HCT116 (cell line): ENCODE data around the gene CORO2B.

Source experiments
- EZH2phosphoT487 ChIP-seq: fragments of 200-600 bp; IDR thresholded peaks from 2 replicates; pipeline ENCODE4 v1.6.1; 2018; ENCODE audit warnings: antibody characterized with exemption, borderline replicate concordance
- FOSL1 ChIP-seq: IDR thresholded peaks from 2 replicates; pipeline ENCODE4 v1.6.1; 2012; ENCODE audit warnings: low read depth
- POLR2A ChIP-seq: IDR thresholded peaks from 2 replicates; pipeline ENCODE4 v1.7.0; 2011; ENCODE audit warnings: borderline replicate concordance; ENCODE audit not compliant: insufficient read depth, insufficient read length; ENCODE audit errors: extremely low read depth
- SP1 ChIP-seq: IDR thresholded peaks from 2 replicates; pipeline ENCODE4 v1.6.1; 2012; ENCODE audit warnings: low read depth
- SRF ChIP-seq: IDR thresholded peaks from 2 replicates; pipeline ENCODE4 v1.6.1; 2012; ENCODE audit warnings: low read depth
- YY1 ChIP-seq: IDR thresholded peaks from 2 replicates; pipeline ENCODE4 v1.6.1; 2011; ENCODE audit warnings: low read length, low read depth, moderate library complexity, mild to moderate bottlenecking; ENCODE audit not compliant: insufficient replicate concordance; ENCODE audit errors: extremely low read depth
- TF ChIP-seq, protein P1 (sequence below), 3 experiments: fragments of 200-600 bp in 1 of 3; sonication (generic) in 1 of 3; IDR thresholded peaks in 2 of 3; conservative IDR thresholded peaks in 1 of 3; 2 replicates each; pipeline ENCODE4 v1.5.1; 2012 to 2017; ENCODE audit warnings: low read depth in 2 of 3, low read length in 2 of 3, antibody characterized with exemption in 1 of 3, borderline replicate concordance in 1 of 3, control low read depth in 1 of 3, mild to moderate bottlenecking in 1 of 3, mixed read lengths in 1 of 3, mixed run types in 1 of 3, moderate library complexity in 1 of 3; ENCODE audit not compliant: insufficient read depth in 1 of 3
- TF ChIP-seq, protein P2 (sequence below): IDR thresholded peaks from 2 replicates; pipeline ENCODE4 v1.6.1; 2012
- TF ChIP-seq, protein P3 (sequence below): IDR thresholded peaks from 2 replicates; pipeline ENCODE4 v1.6.1; 2012

DNA sequence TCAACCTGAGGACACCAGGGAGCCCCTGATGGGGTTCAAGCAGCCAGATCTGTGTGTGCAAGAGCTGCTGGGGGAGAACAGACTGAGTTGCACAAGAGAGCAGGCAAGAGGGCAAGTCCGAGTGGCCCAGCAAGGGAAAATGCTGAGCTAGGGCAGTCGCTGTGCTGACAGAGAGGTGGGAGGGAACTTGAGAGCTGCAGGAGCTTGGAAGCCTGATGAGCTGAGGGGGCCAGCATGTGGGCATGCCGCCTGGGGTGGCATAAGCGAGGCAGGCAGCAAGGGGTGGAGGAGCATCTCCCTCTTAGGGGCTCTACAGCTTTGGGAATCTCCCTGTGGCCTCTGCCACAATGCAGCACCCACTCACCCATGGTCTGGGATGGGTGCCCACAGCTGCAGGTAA lies 4.7 kb upstream of the CORO2B start:
- TF ChIP-seq, protein P1, sequence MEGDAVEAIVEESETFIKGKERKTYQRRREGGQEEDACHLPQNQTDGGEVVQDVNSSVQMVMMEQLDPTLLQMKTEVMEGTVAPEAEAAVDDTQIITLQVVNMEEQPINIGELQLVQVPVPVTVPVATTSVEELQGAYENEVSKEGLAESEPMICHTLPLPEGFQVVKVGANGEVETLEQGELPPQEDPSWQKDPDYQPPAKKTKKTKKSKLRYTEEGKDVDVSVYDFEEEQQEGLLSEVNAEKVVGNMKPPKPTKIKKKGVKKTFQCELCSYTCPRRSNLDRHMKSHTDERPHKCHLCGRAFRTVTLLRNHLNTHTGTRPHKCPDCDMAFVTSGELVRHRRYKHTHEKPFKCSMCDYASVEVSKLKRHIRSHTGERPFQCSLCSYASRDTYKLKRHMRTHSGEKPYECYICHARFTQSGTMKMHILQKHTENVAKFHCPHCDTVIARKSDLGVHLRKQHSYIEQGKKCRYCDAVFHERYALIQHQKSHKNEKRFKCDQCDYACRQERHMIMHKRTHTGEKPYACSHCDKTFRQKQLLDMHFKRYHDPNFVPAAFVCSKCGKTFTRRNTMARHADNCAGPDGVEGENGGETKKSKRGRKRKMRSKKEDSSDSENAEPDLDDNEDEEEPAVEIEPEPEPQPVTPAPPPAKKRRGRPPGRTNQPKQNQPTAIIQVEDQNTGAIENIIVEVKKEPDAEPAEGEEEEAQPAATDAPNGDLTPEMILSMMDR (IDR thresholded peaks at IDR 0.05 in 2 of 3, conservative IDR thresholded peaks at IDR 0.05 in 1 of 3; ENCODE audit: borderline replicate concordance in 1 of 3, insufficient read depth in 1 of 3, low read depth in 2 of 3, low read length in 2 of 3), result no peak
- TF ChIP-seq SP1 (no peak), EZH2phosphoT487 (no peak), FOSL1 (no peak), SRF (no peak), YY1 (no peak), POLR2A (no peak)
- TF ChIP-seq, protein P2, sequence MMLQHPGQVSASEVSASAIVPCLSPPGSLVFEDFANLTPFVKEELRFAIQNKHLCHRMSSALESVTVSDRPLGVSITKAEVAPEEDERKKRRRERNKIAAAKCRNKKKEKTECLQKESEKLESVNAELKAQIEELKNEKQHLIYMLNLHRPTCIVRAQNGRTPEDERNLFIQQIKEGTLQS, result no peak
- TF ChIP-seq, protein P3, sequence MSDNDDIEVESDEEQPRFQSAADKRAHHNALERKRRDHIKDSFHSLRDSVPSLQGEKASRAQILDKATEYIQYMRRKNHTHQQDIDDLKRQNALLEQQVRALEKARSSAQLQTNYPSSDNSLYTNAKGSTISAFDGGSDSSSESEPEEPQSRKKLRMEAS, result no peak
